Stimulated activated CD8-positive, alpha-beta memory T cell treated with anti-CD3 and anti-CD28 coated beads, Interleukin-4, amount 100 ng/mL, for 1 hour (primary cell): Measurements from ENCODE around the gene MTCH1.

Experiments used
- DNase-seq, 2 donors: peaks; one replicate each; pipeline ENCODE4 v3.0.0-alpha.2; 2020; ENCODE audit warnings: low read depth in 2 of 2, low spot score in 1 of 2

MTCH1 gene, protein sequence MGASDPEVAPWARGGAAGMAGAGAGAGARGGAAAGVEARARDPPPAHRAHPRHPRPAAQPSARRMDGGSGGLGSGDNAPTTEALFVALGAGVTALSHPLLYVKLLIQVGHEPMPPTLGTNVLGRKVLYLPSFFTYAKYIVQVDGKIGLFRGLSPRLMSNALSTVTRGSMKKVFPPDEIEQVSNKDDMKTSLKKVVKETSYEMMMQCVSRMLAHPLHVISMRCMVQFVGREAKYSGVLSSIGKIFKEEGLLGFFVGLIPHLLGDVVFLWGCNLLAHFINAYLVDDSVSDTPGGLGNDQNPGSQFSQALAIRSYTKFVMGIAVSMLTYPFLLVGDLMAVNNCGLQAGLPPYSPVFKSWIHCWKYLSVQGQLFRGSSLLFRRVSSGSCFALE

DNA sequence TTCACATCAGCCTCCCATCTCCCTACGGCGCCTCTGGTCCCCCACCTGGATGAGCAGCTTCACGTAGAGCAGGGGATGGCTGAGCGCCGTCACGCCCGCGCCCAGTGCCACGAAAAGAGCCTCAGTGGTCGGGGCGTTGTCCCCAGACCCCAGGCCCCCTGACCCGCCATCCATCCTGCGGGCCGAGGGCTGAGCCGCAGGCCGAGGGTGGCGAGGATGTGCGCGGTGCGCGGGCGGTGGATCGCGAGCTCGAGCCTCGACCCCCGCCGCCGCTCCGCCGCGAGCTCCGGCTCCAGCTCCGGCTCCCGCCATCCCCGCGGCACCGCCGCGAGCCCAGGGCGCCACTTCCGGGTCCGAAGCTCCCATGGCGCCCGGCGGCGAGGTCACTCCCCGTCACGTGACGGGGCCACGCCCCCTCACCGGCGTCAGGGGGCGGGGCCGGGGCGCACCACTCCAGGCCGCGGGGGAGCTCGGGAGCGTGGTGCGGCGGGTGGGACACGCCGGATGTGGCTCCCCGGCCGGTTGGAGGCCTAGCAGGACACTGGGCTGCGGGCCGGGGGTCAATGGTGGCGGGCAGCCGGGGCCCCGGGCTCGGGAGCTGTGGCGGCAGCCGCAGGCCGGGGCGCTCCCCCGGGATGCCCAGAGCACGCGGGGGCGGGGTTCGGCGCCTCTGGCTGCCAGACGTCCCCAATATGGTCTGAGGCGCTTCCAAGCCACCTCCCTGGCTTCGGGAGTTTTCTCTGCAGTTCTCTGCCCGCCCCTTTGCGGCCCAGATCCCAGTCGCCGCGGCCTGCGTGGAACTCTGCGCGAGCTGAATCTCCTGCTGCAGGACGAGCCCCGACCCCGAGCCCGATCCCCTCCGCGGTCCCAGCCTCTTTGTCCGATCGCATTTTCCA is at the start of gene MTCH1:
Gene MTCH1, minus strand, starts transcription at position 389 of the 896 bp plus-strand sequence. Its CDS starts 23 bp downstream, at position 366.
- DNase-seq = peak; percentile 61 to 71

DNA sequence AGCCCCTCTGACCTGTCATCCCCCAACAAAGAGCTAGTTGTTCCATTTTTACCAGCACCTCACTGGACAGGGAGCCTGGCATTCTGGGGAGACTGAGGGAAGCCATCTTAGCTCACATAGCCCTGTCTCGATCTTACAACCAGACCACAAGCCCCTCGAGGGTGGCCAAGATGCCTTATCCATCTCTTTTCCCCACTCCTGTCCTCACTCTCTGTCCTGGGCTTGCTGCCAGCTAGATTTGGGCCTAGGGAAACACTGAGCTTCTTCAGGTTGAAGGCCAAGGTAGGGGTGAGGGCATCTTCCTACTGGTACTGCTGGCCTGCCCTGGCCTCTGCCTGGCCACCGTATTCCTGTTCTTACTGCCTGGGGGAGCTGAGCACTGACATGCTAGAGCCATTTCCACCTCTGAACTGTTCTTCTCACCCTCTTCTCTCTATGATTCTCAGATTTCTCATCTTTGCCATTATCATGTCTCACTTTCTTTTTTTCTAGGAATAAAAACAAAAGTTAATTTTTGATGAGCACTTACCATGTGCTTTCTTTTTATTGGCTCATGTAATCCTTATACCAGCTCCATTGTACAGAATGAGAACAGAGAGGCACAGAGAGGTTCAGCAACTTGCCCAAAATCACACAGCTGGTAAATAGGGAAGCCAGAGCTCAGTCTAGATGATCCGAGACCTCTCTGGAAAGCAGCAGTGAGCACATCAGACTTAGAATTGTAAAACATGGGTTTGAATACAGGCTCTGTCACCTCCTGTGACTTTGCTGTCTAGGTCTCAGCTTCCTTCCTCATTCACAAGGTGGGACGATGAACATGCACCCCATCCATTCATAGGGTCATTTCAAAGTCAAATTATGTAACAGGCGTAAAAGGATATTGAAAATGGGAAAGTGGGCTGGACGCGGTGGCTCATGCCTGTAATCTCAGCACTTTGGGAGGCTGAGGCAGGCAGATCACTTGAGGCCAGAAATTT is 48.1 kb upstream of the MTCH1 start:
- no peak for DNase-seq

DNA sequence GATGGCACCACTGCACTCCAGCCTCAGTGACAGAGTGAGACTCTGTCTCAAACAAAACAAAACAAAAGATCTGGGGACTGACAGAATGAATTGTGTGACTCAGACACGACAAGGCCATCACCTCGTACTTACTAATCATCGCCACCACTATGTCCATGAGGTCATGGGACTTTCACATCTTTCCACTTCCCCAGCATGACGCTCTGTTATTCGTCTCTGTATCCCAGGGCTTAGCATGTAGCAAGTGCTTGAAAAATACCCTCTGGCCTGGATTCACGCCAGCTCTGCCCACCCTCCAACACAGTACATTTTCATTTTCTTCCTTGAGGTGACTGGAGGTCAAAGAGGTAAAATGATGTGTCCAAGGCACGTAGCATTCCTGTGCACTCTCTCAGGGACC is 47.3 kb upstream of the MTCH1 start:
- DNase-seq = no peak

DNA sequence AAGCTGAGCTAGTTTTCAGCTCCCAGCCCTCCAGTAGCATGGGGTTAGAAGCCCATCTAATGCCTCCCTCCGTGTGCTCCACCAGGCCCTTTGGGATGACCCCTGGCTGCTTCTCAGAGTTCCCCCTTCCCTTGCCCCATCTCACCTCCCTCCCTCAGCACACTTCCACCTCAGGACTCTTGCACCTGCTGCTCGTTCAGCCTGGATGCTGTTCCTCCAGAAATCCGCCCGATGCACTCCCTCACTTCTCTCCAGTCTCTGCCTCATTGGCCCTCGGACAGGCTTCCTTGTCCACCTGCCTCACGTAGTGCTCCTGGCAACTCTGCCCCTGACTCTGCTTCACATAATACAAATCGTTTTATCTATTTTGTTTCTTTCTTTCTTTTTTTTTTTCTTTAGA is 46.2 kb upstream of the MTCH1 start:
- DNase-seq = no peak

DNA sequence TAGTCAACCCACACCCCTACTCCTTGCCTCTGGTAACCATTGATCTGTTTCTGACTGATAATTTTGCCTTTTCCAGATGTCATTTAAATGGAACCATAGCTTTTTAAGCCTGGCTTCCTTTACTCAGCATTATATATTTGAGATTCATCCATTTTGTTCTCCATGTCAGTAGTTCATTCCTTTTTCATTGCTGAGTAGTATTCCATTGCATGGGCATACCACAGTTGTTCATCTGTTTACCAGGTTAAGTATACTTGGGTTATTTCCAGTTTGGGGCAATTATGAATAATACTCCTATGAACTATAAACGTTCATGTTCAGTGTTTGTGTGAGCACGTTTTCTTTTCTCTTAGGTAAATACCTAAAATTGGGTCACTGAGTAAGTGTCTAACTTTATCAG is 44.6 kb upstream of the MTCH1 start:
- DNase-seq = no peak

DNA sequence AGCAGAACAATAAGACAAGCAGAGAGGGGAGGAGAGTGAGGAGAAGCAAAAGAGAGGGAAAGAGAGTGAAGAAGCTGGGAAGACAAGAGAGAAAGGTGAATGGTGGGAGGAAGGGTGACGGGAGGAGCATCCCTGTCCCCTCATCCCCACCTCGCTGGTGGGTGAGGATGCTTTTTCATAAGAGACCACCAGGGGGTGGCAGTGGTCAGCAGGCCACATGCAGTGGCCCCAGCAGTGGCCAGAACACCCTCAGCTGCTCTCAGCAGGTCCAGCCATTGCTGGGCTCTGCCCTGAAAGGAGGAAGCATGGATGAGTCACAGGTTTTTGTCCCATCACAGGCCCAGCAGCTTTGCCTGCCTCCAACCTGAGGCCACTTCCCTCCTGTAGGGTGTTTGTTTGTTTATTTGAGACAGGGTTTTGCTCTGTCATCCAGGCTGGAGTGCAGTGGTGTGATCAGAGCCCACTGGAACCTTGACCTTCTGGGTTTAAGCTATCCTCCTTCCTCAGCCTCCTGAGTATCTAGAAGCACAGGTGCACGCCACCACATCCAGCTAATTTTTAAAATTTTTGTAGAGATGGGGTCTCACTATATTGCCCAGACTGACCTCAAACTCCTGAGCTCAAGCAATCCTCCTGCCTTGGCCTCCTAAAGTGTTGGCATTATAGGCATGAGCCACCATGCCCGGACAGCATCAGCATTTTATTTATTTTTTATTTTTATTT is 43.4 kb upstream of the MTCH1 start:
- no peak for DNase-seq

DNA sequence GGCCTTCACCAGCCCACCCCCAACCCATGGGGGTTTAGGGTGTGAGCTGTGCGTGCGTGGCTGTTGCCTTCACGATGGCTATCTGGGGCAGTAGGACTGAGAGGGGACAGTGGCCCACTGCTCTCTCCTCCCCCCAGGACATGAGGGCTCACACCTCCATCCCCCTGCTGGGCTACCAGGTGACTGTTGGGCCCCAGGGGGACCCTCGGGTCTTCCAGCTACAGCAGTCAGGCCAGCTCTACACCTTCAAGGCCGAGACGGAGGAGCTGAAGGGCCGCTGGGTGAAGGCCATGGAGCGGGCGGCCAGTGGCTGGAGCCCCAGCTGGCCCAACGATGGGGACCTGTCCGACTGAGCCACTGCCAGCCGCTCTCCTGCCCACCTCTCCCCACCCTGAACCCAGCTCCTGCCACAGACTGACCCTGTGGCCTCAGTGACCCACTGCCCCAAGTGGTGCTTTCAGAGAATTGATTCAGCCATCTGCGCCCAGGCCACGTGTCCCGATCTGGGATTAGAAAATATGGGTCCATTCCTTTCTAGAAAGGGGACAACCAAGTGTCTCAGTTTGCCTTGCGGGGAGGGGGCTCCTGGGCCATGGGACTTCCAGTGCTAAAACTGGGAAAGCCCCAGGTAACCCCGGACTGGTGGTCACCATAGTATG is 41.9 kb upstream of the MTCH1 start:
- no peak for DNase-seq

DNA sequence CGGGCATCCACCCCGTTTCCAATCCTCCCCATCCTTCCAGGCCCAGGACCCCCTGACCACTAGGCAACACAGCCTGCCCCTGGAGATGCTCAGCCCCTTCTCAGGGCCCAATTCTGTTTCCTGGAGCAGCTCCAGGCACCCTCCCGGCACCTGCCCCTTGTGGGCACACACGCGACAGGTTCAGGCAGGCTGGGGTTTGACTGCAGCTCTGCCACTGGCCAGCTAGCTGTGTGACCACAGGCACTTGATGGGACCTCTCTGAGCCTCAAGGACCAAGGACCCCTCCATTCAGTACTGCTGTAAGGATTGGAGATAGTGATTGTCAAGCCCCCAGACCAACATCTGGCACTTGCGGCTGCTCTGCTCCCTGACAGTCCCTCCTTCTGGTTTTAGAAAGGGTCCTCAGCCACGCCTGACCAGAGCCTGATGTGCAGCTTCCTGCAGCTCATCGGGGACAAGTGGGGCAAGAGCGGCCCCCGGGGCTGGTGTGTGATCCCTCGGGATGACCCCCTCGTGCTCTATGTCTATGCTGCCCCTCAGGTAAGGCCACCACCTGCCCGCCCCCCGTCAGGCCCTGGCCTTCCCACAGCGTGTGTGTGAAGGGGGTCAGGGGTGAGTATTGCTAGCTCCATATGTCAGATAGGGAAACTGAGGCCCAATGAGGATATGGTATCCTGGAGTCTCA is 41.2 kb upstream of the MTCH1 start:
- DNase-seq = no peak

DNA sequence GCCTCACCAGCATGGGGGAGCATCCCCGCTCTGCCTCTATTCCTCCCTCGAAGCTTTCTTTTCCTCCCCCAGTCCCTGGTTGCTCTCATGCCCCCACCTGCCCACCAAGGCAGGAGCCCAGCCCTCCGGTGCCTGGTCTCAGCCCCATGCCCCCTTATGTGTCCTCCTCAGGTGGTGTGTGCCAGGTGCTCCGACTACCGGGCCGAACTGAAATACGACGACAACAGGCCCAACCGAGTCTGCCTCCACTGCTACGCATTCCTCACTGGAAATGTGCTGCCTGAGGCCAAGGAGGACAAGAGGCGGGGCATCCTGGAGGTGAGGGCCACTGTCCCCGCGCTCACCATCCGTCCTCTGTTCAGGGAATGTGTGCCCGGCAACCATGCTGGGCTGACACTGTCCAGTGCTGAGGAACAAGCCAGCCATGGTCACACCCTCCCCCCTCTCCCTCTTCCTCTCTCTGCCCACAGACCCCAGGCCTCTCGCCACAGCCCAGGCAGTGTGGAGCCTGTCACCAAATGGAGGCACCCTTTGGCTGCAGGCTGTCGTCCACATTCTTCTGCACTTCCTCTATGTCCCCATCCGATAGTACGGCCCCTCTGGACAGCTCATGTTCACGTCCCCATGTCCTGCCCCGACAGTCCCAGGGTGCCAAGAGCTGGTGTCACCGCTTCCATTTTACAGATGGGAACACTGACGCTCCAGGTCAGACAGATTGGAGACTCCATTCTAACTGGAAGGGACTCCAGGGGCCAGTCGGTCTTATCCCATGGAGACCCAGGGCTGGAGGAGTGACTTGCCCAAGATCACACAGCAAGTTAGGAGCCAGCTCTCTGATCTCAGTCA is 39.8 kb upstream of the MTCH1 start:
- no peak for DNase-seq

DNA sequence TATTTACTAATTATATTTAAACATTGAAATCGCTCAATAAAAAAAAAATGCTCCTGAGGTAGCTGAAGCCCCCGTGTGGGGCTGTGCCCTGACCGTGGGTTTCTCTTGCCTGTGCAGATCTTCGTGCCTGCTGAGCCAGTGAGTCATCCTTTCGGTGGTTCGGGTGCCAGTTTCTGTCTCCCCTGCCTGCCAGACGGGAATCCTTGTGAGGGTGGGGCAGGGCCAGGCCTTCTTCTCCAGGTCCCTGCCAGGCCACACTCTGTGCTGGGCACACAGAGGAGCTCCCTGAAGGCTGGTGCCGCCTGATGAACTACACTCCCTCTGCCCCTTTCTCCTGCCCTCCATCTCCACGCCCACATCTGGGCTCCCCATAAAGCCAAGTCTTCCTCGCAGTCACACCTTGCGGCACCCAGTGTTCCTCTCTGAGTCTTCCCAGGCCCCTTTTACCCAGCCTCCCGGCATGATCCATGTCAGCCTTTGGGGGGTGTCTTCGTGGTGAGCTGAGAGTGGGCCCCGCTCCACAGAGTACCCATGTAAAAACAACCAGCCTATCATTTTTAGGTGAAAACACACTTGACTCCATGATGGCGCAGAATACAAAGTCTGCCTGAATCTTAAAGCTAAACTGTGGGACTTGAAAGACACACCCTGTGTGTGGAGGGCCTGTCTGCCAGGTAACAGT is 38.8 kb upstream of the MTCH1 start:
- DNase-seq = no peak

DNA sequence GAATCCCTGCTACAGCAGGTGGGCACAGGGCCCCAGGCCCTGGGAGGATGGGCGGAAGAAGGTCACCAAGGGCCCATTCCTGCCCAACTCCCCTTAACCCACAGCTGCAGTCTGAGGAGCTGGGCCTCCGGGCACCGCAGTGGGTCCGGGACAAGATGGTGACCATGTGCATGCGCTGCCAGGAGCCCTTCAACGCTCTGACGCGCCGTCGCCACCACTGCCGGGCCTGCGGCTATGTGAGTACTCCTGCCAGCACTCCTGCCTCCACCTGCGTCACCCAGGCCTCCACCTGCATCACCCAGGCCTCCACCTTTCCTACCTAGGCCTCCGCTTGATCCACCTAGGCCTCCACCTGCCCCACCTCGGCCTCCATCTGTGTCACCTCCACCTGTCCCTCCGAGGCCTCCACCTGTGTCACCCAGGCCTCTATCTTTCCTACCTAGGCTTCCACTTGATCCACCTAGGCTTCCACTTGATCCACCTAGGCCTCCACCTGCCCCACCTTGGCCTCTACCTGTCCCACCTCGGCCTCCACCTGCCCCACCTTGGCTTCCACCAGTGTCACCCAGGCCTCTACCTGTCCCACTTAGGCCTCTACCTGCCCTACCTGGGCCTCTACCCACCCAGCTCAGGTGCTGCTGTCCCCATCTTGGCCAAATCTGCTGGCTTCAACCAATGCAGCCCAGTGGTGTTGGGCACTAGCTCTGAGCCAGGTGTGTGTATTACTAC is 36.3 kb upstream of the MTCH1 start:
- no peak for DNase-seq

DNA sequence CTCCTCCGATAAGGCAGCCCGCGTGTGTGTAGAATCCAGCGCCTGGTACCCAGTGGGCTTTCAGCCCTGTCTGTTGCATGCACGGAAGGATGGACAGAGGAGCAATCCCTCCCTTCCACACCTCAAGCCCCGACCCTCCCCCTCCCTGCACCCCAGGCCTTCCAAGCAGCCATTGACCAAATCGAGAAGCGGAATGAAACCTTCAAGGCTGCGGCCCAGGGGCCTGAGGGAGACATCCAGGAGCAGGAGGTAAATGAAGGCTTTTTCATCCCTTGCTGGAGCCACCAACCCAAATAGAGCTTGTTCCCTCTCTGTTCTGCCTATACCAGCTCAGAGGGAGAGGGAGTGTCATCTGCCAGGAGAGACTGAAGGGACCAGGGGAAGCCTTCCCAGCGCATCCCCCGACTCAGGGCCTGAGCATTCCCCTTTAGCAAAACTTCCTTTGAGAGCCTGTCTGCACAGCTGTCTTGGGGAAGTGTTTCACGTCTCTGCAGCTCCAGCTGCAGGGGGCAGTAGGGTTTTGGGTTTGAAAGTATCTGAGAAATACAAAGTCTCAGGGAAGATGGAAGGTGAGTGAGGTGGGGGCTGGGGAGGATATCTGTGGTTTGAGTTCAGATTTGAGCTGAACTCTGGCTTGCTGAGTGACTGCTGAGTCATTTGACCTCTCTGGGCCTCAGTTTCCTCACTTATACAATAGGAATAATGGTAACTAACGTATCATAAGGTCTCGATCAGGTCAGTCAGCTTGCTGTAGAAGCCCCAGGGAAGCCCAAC is 35.5 kb upstream of the MTCH1 start:
- peak; percentile 30 to 46 for DNase-seq

DNA sequence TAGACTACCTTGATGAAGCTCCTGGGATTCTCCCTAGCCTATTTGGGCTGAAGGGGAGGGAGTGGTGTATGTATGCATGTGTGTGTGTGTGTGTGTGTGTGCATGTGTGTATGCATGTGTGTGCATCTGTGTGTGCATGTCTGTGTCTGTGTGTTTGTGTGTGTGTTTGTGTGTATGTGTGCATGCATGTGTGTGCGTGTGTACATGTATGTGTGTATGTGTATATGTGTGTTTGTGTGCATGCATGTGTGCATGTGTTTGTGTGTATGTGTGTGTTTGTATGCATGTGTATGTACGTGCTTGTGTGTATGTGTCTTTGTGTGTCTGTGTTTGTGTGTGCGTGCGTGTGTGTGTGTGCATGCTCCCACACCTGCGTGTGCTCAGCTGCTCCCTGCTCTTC is 34.8 kb upstream of the MTCH1 start:
- DNase-seq = no peak

DNA sequence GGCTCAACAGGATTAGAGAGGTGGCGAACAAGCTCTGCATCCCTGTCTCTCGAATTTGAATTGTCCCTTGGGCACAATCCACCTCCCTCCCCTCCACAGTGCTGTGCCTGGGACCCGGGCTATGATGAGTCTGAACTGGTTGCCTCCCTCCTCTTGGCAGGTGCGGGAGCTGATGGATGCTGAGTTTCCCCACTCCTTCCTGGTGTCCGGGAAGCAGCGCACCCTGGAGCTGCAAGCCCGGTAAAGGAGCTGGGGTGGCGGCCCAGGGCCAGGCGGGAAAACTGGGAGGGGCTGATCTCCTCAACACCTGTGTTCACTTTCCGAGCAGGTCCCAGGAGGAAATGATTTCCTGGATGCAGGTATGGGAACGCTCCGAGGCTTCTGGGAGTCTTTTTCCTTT is 34.4 kb upstream of the MTCH1 start:
- no peak for DNase-seq

DNA sequence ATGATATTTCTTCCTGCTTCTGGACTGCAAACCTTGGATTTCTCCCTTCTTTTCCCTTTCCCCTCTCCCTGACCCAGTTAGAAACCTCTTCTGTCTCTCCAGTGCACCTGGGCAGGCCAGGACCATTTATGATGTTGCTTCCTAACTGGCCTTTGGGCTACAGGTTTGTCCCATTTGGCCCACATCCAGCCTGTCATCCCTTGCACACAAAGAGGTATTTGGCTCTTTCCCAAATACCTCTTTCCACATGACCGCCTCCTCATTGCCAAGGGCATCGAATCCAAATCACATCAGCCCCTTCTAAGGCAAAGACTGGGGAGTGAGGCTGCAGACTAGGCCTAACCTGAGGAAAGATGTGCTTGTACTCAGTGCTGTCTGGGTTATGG is 33.1 kb upstream of the MTCH1 start:
- DNase-seq = no peak
